GM19023 (cell line): ENCODE results near the gene ZKSCAN1.
"Not testable (repeated sequence)": the region's sequence is repeated elsewhere in the genome, so short reads cannot be mapped to it uniquely, and the experiment has no call there.

Experiments used
- ATAC-seq: cut with Tn5 transposase; IDR thresholded peaks from one replicate; pipeline ENCODE4 v1.9.1; 2021; ENCODE audit warnings: mild to moderate bottlenecking, moderate library complexity; ENCODE audit not compliant: unreplicated experiment

ZKSCAN1 gene

DNA sequence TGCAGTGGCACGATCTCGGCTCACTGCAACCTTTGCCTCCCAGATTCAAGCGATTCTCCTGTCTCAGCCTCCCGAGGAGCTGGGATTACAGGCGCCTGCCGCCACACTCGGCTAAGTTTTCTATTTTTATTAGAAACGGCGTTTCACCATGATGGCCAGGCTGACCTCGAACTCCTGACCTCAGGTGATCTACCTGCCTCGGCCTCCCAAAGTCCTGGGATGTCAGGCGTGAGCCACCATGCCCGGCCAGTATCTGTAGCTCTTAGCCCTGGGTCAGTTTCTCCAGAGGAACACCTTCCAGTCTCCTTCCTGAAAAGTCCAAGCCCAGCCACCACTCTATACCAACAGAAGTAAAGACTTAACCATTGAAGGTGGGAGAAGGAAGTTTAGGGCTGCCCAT lies 15.2 kb upstream of the ZKSCAN1 start:
- no peak for ATAC-seq

DNA sequence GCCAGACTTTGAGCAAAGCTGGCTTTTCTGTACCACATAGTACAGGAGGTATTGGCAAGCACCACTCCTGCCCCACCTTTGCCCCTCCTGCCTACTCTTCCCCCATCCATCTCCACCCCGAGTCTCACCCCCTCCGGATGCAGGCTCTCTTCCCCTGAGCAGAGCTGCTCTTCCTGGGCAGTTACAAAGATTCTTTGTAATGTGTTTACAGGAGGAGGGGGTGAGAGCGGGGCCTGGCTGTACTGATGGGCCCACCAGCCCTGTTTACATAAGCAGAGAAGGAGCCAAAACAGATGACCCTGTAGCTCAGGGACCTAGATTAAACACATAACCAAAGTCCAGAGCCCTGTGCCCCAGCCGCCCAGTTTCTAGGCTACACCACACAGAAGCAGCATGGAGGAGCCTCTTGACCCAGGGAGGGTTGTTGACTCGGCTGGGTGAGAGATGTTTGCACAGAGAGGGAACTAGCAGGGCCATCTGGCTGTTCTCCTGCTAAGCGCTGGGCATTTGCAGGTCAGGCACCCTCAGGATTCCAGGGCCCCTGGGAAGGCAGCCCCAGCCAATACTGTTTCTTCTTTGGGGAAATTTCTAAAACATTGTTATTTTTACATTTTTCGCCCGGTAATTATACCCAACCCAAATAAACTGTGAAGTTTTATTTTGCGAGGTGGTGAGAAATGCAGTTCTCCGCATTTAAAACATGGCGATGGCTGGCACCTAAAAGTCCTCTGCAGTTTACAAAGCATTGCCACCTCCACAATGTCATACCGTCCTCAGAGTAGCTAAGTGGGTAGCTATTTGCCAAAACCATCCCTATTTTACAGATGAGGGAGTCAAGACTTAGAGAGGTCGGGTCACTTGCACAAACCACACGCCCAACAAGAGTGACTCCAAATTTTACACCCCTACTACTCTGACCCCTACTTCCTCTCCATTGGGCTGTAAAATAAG lies 11.4 kb upstream of the ZKSCAN1 start:
- ATAC-seq = no peak

DNA sequence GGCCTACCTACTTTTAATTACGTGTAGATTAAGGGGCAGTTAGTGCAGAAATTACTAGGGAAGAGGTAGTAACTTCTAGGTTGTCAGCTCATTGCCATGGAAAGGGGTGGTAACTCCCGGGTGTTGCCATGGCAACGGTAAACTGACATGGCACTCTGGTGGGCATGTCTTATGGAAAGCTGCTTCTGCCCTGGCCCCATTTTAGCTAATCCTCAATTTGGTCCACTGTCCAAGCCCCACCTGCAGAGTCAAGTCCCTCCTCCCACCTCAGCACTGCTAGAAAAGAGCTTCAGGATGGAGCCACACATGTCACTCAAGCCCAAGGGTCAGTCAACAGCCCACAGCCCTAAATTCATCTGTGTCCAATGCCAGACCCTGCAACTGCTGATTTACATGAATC lies 7.5 kb upstream of the ZKSCAN1 start:
- no peak for ATAC-seq

GRCh38 chr7:100008525-100008924 lies 6.9 kb upstream of the ZKSCAN1 start:
- ATAC-seq = no peak

GRCh38 chr7:100009952-100010351 lies 5.4 kb upstream of the ZKSCAN1 start:
- ATAC-seq = not testable (repeated sequence)

DNA sequence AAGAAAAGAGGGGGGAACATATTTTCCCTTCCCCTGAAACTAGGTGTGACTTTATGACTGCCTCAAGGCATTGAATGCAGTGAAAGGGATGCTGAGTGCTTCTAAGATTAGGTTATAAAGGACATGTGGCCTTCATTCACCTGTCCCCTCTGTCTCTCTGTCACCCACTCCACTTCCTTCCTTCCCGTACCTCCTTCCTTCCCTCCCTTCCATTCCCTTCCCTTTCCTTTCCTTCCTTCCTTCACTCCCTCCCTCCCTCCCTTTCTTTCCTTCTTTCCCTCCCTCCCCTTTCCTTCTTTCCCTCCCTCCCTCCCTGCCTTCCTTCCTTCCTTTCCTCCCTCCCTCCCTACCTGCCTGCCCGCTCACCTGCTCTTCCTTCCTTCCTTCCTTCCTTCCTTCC lies 4.5 kb upstream of the ZKSCAN1 start:
- no peak for ATAC-seq

GRCh38 chr7:100011516-100011915 lies 3.9 kb upstream of the ZKSCAN1 start:
- no peak for ATAC-seq

DNA sequence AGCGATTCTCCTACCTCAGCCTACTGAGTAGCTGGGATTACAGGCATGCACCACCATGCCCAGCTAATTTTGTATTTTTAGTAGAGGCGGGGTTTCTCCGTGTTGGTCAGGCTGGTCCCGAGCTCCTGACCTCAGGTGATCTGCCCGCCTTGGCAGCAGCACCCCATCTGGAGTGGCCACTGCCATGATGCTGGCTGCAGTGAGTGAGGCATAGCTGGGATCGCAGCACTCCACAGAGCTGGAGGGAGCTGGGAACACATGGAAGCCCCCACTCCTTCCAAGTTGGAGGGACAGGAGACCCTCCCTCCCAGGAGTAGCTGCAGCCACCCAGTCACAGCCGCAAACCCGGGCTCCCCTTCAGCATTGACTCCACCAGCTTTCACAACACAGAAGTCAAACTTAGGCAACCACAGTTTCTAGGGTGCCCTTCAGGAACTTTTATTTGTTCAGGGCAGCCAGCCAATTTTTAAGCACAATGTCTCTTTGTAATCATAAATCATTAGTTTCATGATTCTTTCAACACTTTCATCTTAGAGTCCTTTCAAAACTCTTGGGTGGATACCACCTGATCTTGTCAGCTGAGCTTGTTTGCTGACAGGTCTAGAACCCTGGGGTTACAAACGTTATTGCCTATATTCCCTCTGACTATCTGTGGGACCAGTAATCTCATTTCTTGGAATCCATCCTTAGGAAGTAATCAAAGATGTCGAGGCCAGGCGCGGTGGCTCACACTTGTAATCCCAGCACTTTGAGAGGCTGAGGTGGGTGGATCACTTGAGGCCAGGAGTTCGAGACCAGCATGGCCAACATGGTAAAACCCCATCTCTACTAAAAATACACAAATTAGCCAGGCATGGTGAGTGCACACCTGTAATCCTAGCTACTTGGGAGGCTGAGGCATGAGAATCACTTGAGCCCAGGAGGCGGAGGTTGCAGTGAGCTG lies 2.7 kb upstream of the ZKSCAN1 start:
- ATAC-seq = not testable (repeated sequence)

GRCh38 chr7:100013328-100013676 lies 2.1 kb upstream of the ZKSCAN1 start:
- ATAC-seq = no peak

GRCh38 chr7:100016215-100016901 lies 962 bp downstream of the ZKSCAN1 start:
- ATAC-seq = no peak

GRCh38 chr7:100017300-100017699 lies 1.9 kb downstream of the ZKSCAN1 start:
- ATAC-seq = no peak

GRCh38 chr7:100017875-100018274 lies 2.5 kb downstream of the ZKSCAN1 start:
- ATAC-seq = no peak

DNA sequence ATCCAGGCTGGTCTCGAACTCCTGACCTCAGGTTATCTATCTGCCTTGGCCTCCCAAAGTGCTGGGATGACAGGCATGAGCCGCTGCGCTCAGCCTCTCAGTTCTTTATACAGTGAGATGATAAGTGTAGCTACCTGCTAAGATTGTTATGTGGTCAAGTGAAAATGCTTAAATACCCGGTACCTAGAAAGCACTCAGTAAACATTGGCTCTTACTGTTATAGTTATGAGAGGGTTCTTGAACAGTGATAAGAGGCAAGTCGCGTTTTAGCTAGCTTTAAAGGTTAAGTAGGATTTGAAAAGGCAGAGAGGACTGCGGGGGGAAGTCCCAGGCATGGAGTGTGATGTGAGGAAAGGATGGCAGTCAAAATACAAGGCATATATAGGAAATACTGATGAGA lies 4.5 kb downstream of the ZKSCAN1 start:
- no peak for ATAC-seq

DNA sequence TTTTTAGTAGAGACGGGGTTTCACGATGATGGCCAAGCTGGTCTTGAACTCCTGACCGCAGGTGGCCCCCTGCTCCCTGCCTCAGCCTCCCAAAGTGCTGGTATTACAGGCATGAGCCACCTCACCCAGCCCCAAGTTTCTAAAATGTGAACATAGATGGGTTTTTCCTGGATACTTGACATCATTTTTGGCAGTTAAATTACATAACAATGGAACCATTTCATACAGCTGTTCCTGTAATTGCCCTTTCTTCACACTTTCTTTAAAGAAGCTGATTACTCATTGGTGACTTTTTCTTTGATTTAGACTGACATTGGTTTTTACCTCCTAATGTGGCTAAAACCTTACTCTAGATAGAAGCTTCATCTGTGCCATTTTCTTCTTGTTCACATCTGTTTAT lies 5.9 kb downstream of the ZKSCAN1 start:
- no peak for ATAC-seq

DNA sequence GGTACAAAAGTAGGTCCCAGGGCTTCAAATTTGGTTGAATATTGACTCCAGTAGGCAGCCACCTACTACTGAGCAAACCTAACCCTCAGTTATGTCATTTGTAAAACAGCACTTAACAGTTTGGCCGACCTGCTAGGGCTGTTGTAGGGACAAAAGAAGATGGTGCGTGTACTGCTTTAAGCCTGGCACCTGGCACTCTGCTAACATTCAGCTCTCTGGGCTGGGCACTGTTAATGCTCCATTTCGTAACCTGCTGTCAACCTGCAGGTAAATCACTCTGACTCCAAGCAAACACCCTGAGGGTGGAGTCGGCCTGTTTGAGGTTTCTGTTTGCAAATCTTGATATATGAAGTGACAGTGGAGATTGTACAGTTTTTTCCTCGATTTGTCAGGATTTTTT lies 7.2 kb downstream of the ZKSCAN1 start:
- ATAC-seq = no peak

DNA sequence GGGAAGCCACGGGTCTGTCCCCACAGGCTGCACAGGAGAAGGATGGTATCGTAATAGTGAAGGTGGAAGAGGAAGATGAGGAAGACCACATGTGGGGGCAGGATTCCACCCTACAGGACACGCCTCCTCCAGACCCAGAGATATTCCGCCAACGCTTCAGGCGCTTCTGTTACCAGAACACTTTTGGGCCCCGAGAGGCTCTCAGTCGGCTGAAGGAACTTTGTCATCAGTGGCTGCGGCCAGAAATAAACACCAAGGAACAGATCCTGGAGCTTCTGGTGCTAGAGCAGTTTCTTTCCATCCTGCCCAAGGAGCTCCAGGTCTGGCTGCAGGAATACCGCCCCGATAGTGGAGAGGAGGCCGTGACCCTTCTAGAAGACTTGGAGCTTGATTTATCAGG lies 8.1 kb downstream of the ZKSCAN1 start:
- ATAC-seq = no peak

DNA sequence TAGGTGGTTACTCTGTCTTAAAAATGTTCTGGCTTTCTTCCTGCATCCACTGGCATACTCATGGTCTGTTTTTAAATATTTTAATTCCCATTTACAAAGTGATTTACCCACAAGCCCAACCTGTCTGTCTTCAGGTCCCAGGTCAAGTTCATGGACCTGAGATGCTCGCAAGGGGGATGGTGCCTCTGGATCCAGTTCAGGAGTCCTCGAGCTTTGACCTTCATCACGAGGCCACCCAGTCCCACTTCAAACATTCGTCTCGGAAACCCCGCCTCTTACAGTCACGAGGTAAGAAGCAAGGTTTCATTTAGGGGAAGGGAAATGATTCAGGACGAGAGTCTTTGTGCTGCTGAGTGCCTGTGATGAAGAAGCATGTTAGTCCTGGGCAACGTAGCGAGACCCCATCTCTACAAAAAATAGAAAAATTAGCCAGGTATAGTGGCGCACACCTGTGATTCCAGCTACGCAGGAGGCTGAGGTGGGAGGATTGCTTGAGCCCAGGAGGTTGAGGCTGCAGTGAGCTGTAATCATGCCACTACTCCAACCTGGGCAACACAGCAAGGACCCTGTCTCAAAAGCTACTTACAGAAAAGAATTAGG lies 8.7 kb downstream of the ZKSCAN1 start:
- no peak for ATAC-seq

GRCh38 chr7:100027197-100027596 lies 11.8 kb downstream of the ZKSCAN1 start:
- no peak for ATAC-seq

- ATAC-seq = no peak
Measured at GRCh38 chr7:100029596-100029995, 14.2 kb downstream of the ZKSCAN1 start.

GRCh38 chr7:100033526-100033925 lies 18.1 kb downstream of the ZKSCAN1 start:
- no peak for ATAC-seq
